Cardiac septum (tissue), 1 donor: ENCODE measurements around the gene KRT20. TPM values are rescaled to one million over a fixed set of nuclear protein-coding genes. Genes with fewer than 3 reads are reported as not detected.

ENCODE experiments used
- total RNA-seq: library from RNA; stranded (reverse); fragmentation: NEBNext Ultra II Directional; extraction: Animal tissue kit (Norgen Biotek cat#: 25700); gene quantifications from one replicate; pipeline ENCODE4 v1.2.1, GENCODE V29; 2021
- donor health status: DM: no; HTN: no; CAD: no.

Gene KRT20
- total RNA-seq, 1 donor from 2014 or later: not detected

Other genes starting within 250 kb of the KRT20 start
- gene SMARCE1, start 237.4 kb downstream of the KRT20 start, total RNA-seq: 77.7 TPM
- gene KRT222, start 220.1 kb downstream of the KRT20 start, total RNA-seq: not detected
- gene KRT24, start 181.5 kb downstream of the KRT20 start, total RNA-seq: not detected
- not detected for gene KRT25, start 129.9 kb downstream of the KRT20 start, total RNA-seq
- gene KRT26, start 113.0 kb downstream of the KRT20 start, total RNA-seq: not detected
- not detected for gene KRT27, start 102.7 kb downstream of the KRT20 start, total RNA-seq
- gene KRT28, start 85.3 kb downstream of the KRT20 start, total RNA-seq: not detected
- 45.2 TPM for gene KRT10, start 62.6 kb downstream of the KRT20 start, total RNA-seq
- not detected for gene KRT12, start 18.0 kb downstream of the KRT20 start, total RNA-seq
- gene KRT23, start 52.4 kb upstream of the KRT20 start, total RNA-seq: 0.13 TPM
- gene KRT39, start 81.7 kb upstream of the KRT20 start, total RNA-seq: not detected
- not detected for gene KRT40, start 99.1 kb upstream of the KRT20 start, total RNA-seq
- not detected for gene KRTAP3-3, start 108.9 kb upstream of the KRT20 start, total RNA-seq
- gene KRTAP3-2, start 114.7 kb upstream of the KRT20 start, total RNA-seq: not detected
- gene KRTAP3-1, start 123.9 kb upstream of the KRT20 start, total RNA-seq: not detected
- not detected for gene KRTAP1-5, start 142.0 kb upstream of the KRT20 start, total RNA-seq
- not detected for gene KRTAP1-4, start 145.0 kb upstream of the KRT20 start, total RNA-seq
- gene KRTAP1-3, start 149.6 kb upstream of the KRT20 start, total RNA-seq: not detected
- not detected for gene KRTAP1-1, start 156.2 kb upstream of the KRT20 start, total RNA-seq
- gene KRTAP2-1, start 162.1 kb upstream of the KRT20 start, total RNA-seq: not detected
- not detected for gene KRTAP2-2, start 170.0 kb upstream of the KRT20 start, total RNA-seq
- gene KRTAP2-3, start 174.9 kb upstream of the KRT20 start, total RNA-seq: not detected
- gene KRTAP2-4, start 180.6 kb upstream of the KRT20 start, total RNA-seq: not detected
- gene KRTAP4-7, start 198.9 kb upstream of the KRT20 start, total RNA-seq: not detected
- gene KRTAP4-8, start 212.9 kb upstream of the KRT20 start, total RNA-seq: not detected
- not detected for gene KRTAP4-16, start 217.0 kb upstream of the KRT20 start, total RNA-seq
- gene KRTAP4-9, start 220.1 kb upstream of the KRT20 start, total RNA-seq: not detected
- not detected for gene KRTAP4-11, start 233.1 kb upstream of the KRT20 start, total RNA-seq
- gene KRTAP4-12, start 238.9 kb upstream of the KRT20 start, total RNA-seq: not detected